GM15510 (cell line): ENCODE measurements around the gene FKBP1B.
A peak's percentile ranks its signal among the peaks of the same experiment; 100 is the strongest.

Source experiments
- POLR2A ChIP-seq: IDR thresholded peaks from 3 replicates; pipeline ENCODE4 v1.6.1; 2011; ENCODE audit warnings: borderline replicate concordance; ENCODE audit not compliant: insufficient read length; ENCODE audit errors: extremely low read depth

Gene FKBP1B

GRCh38 chr2:24075915-24076848 is 26.6 kb downstream of the FKBP1B start, which contains the start of gene SF3B6:
SF3B6 (minus strand) TSS chr2:24076326; CDS start chr2:24076229, 97 bp downstream.
- TF ChIP-seq POLR2A: peak; percentile 91

GRCh38 chr2:24076849-24077534 is 27.5 kb downstream of the FKBP1B start:
- TF ChIP-seq POLR2A: no peak

- no peak for TF ChIP-seq POLR2A
These were observed 28.0 kb downstream of the FKBP1B start for GRCh38 chr2:24077535-24077877.

DNA sequence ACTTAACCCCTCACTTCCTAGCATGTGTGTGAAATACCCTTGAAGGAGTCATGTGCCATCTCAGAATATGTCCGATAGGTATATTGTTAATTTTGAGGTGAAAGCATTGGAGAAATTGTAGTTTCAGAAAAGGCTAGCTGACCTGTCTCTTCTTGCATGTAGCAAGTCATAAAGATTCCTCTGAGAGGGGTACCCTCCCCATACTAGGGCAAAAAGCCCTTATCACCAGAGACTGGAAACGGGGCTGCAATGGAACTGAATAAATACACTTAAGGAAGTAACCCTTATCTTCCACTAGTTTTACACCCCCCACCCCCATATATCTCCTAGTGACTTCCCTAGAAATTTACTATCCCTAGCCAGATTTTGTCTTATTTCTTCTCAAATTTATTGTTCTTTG is 28.3 kb downstream of the FKBP1B start:
- TF ChIP-seq POLR2A: no peak

DNA sequence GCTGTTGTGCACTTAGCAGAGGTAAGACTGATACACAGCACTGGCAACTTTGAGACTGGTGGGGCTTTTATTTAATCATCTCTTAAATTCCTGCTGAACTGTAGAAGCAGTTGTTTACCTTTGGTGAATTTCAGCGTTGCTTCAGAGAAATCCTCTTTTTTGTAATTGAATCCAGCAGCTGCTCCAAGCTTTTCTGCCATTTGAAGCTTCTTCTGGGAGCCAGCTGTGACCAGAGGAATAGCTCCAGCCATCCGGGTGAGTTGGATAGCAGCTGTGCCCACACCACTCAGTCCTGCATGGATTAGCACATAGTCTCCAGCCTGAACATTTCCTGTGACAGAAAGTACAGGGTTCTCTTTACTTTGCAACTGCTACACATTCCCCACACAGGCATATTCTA is 31.2 kb downstream of the FKBP1B start:
- no peak for TF ChIP-seq POLR2A

DNA sequence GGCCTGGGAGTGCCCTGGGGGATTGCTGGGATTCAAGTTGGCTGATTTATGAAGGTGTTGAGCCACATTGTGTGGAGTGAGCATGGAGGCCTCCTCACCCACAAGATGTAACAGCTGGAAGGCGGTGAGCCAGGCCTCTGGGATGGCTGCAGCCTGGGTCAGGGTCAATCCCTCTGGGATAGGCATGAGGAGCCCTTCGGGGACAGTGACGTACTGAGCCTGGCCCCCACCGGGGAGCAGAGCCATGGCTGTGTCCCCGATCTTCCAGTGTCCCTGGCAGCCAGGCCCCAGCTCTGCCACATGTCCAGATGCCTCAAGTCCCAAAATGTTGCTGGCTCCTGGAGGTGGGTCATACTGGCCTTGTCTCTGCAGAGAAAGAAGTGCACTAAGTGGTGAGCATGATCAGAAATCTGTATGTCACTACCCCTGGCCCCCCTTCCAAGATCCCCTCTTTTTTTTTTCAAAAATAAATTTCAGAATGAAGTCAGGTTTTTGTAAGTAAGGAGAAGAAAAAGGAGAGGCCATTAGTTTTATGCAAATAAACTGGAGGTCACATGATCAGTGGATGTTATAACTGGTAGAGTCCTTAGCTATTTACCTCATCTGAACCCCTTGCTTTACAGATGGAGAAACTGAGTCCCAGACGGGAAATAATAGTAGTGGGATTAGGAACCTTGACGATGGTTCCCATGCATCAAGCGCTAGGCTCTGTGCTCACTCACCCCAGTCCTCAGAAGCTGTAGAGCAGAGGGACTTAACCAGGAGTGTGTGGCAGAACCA is 33.4 kb downstream of the FKBP1B start:
- no peak for TF ChIP-seq POLR2A

GRCh38 chr2:24083567-24084385 is 34.2 kb downstream of the FKBP1B start:
- peak; percentile 67 for TF ChIP-seq POLR2A

- TF ChIP-seq POLR2A: peak; percentile 60
These were observed 35.1 kb downstream of the FKBP1B start, which contains the start of gene TP53I3 for GRCh38 chr2:24084386-24085199. TP53I3 (minus strand) TSS chr2:24084834; CDS start chr2:24084326, 508 bp downstream.

GRCh38 chr2:24085200-24085489 is 35.6 kb downstream of the FKBP1B start:
- no peak for TF ChIP-seq POLR2A

DNA sequence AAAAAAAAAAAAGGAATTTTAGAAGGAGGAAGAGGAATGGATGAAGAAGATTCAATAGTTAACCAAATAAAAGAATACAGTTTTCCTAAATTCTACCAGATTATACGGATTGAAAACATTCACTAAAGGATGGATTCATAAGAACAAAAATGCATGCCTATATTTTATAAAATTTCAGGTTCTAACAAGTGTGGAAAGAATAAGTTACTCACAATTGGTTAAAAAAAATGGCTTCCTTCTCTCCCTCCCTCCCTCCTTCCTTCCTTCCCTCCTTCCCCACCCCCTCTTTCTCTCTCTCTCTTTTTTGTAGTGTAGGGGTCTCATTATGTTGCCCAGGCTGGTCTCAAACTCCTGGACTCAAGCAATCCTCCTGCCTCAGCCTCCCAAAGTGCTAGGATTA is 36.7 kb downstream of the FKBP1B start:
- TF ChIP-seq POLR2A: no peak

DNA sequence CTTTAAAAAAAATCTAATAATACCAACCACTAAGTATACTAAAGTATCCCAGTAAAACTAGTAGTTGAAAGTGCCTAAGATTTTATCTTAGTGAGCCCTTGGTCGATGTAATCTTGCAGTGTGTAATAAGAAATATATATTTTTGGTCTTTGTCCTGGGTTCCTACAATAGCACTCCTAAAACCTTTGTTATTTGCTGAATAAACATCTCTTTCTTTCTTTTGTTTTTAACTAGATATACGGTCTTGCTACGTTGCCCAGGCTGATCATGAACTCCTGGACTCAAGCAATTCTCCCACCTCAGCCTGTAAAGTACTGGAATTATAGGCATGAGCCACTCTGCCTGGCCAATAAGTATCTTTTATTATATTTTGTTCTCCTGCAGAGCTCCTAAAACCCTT is 37.5 kb downstream of the FKBP1B start:
- TF ChIP-seq POLR2A: no peak

DNA sequence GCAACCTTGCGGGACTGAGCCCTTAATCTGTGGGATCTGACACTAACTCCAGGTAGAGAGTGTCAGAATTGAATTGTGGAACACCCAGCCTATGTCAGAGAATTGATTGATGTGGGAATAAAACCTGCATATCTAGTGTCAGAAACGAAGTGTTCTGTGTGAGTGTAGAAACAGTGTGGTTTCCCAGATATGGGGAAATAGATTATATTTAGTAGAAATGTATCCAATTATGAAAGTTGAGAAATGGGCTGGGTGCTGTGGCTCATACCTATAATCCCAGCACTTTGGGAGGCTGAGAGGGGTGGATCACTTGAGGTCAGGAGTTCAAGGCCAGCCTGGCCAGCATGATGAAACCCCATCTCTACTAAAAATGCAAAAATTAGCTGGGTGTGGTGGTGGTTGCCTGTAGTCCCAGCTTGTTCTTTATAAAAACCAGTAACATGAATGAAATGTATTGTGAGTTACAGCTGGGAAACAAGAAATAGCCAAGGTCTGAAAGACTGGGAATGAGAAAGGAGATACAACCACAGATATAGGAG is 39.3 kb downstream of the FKBP1B start:
- no peak for TF ChIP-seq POLR2A

GRCh38 chr2:24101992-24102391 is 52.5 kb downstream of the FKBP1B start:
- no peak for TF ChIP-seq POLR2A

GRCh38 chr2:24102677-24103076 is 53.1 kb downstream of the FKBP1B start:
- TF ChIP-seq POLR2A: no peak

DNA sequence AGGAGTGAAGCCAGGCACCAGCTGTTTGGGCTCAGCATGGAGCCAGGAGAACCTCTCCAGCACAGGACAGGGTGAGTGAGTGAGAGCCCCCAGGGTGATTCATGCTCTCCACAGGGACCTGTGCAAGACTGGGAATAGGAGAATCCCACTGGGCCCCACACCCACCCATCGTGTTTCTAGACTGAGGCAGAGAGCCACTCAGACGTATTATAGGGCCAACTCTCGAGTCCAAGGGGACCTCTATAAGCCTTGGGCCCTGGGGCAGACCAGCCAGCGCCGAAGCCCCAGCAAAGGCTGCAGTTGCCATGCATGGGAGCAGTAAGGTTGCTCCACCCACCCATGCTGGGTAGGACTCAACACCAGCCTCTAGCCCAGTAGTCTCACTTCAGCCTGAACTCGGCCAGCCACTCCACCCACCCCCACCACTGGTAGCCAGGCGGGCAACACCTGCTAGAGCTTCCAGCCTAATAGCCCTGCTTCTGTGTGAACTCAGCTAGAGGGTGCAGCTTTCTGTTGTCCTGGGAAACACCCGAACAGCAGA is 54.6 kb downstream of the FKBP1B start:
- no peak for TF ChIP-seq POLR2A
